Loucy (cell line): ENCODE data around the gene FCRL6.

Source experiments
- CTCF ChIP-seq: fragments of 200-600 bp; sonication (generic); conservative IDR thresholded peaks from 2 replicates; pipeline ENCODE4 v1.5.1; 2014; ENCODE audit warnings: mild to moderate bottlenecking, antibody characterized with exemption, low read length
- EZH2phosphoT487 ChIP-seq: fragments of 200-600 bp; IDR thresholded peaks from 2 replicates; pipeline ENCODE4 v1.6.1; 2018; ENCODE audit warnings: antibody characterized with exemption, mild to moderate bottlenecking, moderate library complexity, borderline replicate concordance

- TF ChIP-seq CTCF: no peak
- no peak for TF ChIP-seq EZH2phosphoT487
Measured at GRCh38 chr1:159862031-159862430, 59.9 kb downstream of the FCRL6 start.
